Hepatocyte (in vitro differentiated cells): ENCODE data around the gene HDAC6. TPM values are rescaled to one million over a fixed set of nuclear protein-coding genes. Genes with fewer than 3 reads are reported as not detected.
"Not testable (repeated sequence)": the region's sequence is repeated elsewhere in the genome, so short reads cannot be mapped to it uniquely, and the experiment has no call there.

ENCODE experiments used
- DNase-seq: peaks from one replicate; pipeline ENCODE4 v3.0.0-alpha.2; 2016; ENCODE audit warnings: low spot score
- H2AFZ ChIP-seq: fragments of 200-600 bp; sonication (generic); 2 replicates; pipeline ENCODE4 v1.6.0; 2016; ENCODE audit warnings: antibody characterized with exemption, mild to moderate bottlenecking
- H3K27ac ChIP-seq: fragments of 200-600 bp; sonication (generic); 2 replicates; pipeline ENCODE4 v1.5.1; 2016; ENCODE audit warnings: mild to moderate bottlenecking
- H3K27me3 ChIP-seq: fragments of 200-600 bp; sonication (generic); 2 replicates; pipeline ENCODE4 v1.6.1; 2016
- H3K36me3 ChIP-seq: fragments of 200-600 bp; sonication (generic); replicated peaks from 2 replicates; pipeline ENCODE4 v1.5.1; 2016; ENCODE audit warnings: low read depth; ENCODE audit not compliant: insufficient read depth
- H3K4me1 ChIP-seq: fragments of 200-600 bp; sonication (generic); 2 replicates; pipeline ENCODE4 v1.5.1; 2016; ENCODE audit warnings: mild to moderate bottlenecking, moderate library complexity; ENCODE audit not compliant: insufficient read depth
- H3K4me2 ChIP-seq: fragments of 200-600 bp; sonication (generic); 2 replicates; pipeline ENCODE4 v1.6.0; 2016
- H3K4me3 ChIP-seq: fragments of 200-600 bp; sonication (generic); 2 replicates; pipeline ENCODE4 v1.5.1; 2016; ENCODE audit warnings: mild to moderate bottlenecking
- H3K79me2 ChIP-seq: fragments of 200-600 bp; sonication (generic); 2 replicates; pipeline ENCODE4 v1.6.0; 2017; ENCODE audit warnings: mild to moderate bottlenecking
- H3K9me2 ChIP-seq: fragments of 200-600 bp; sonication (generic); replicated peaks from 2 replicates; pipeline ENCODE4 v1.6.0; 2017; ENCODE audit warnings: mild to moderate bottlenecking; ENCODE audit not compliant: insufficient read depth
- H3K9me3 ChIP-seq: fragments of 200-600 bp; sonication (generic); 2 replicates; pipeline ENCODE4 v1.5.1; 2016; ENCODE audit warnings: low read depth, mild to moderate bottlenecking
- H4K20me1 ChIP-seq: fragments of 200-600 bp; sonication (generic); 2 replicates; pipeline ENCODE4 v1.6.0; 2016; ENCODE audit warnings: mild to moderate bottlenecking; ENCODE audit not compliant: insufficient read depth, poor library complexity, severe bottlenecking
- EZH2 ChIP-seq: fragments of 200-600 bp; sonication (generic); IDR thresholded peaks from 2 replicates; pipeline ENCODE4 v1.6.1; 2016; ENCODE audit warnings: antibody characterized with exemption, mild to moderate bottlenecking, borderline replicate concordance
- EZH2phosphoT487 ChIP-seq: fragments of 200-600 bp; sonication (generic); IDR thresholded peaks from one replicate; pipeline ENCODE4 v1.6.1; 2018; ENCODE audit warnings: antibody characterized with exemption, mild to moderate bottlenecking, low read depth, moderate library complexity; ENCODE audit not compliant: unreplicated experiment, severe bottlenecking
- WGBS: methylation state at CpG from one replicate; pipeline ENCODE4 v1.1.6; 2016; ENCODE audit warnings: low lambda C conversion rate; ENCODE audit errors: missing lambda C conversion rate; 5-methylcytosine and 5-hydroxymethylcytosine counted together
- polyA plus RNA-seq: library from polyadenylated mRNA; unstranded; fragments of >200 nt; fragmentation: Nextera tagmentation; extraction: Ambion mirVana; gene quantifications from 2 replicates; pipeline ENCODE4 v1.2.1, GENCODE V29; 2016
- total RNA-seq: library from RNA; depleted of rRNA; stranded (reverse); fragments of >200 nt; gene quantifications from 2 replicates; pipeline ENCODE4 v1.2.3, GENCODE V29; 2014
- TF ChIP-seq, protein P1 (sequence below): fragments of 200-600 bp; sonication (generic); IDR thresholded peaks from 2 replicates; pipeline ENCODE4 v1.5.1; 2016; ENCODE audit warnings: antibody characterized with exemption, mild to moderate bottlenecking; ENCODE audit not compliant: poor library complexity

HDAC6 gene
- total and polyA plus RNA-seq, 2 experiments from 2014 or later: 68.9 to 96.3 TPM

DNA sequence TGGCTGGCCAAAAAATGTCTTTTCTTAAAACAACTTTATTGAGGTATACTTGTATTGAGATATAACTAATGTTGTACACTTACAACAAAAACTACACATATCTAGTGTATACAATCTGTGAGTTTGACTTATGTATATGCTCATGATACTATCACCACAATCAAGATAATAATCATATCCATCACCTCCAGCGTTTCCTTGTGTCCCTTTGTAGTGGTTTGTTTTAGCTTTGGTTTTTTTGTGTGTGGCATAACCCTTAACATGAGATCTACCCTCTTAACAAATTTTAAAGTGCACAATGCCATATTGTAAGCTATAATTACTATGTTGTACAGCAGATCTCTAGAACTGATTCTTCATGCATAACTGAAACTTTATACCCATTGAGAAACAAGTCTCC is 47.0 kb downstream of the HDAC6 start:
- Histone ChIP-seq H3K4me1 (no peaks in the 10 kb centered on the region), H4K20me1 (no peaks in the 10 kb centered on the region), H2AFZ (no peak overlapping the region), H3K9me2 (no peaks in the 10 kb centered on the region), H3K27me3 (no peaks in the 10 kb centered on the region), H3K4me3 (no peak overlapping the region), H3K9me3 (no peaks in the 10 kb centered on the region), H3K4me2 (no peak overlapping the region), H3K27ac (no peak overlapping the region), H3K79me2 (no peaks in the 10 kb centered on the region), H3K36me3 (no peaks in the 10 kb centered on the region)
- 57% methylated on average over 1 of the region's 1 CpG for WGBS
- TF ChIP-seq EZH2phosphoT487: no peak
- TF ChIP-seq EZH2: no peak
- TF ChIP-seq, protein P1, sequence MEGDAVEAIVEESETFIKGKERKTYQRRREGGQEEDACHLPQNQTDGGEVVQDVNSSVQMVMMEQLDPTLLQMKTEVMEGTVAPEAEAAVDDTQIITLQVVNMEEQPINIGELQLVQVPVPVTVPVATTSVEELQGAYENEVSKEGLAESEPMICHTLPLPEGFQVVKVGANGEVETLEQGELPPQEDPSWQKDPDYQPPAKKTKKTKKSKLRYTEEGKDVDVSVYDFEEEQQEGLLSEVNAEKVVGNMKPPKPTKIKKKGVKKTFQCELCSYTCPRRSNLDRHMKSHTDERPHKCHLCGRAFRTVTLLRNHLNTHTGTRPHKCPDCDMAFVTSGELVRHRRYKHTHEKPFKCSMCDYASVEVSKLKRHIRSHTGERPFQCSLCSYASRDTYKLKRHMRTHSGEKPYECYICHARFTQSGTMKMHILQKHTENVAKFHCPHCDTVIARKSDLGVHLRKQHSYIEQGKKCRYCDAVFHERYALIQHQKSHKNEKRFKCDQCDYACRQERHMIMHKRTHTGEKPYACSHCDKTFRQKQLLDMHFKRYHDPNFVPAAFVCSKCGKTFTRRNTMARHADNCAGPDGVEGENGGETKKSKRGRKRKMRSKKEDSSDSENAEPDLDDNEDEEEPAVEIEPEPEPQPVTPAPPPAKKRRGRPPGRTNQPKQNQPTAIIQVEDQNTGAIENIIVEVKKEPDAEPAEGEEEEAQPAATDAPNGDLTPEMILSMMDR: no peak
- no peak for DNase-seq

GRCh38 chrX:48852857-48853256 is 51.0 kb downstream of the HDAC6 start:
- H4K20me1 ChIP-seq: no peaks in the 10 kb centered on the region
- no peaks in the 10 kb centered on the region for H3K9me3 ChIP-seq
- H3K79me2 ChIP-seq: no peaks in the 10 kb centered on the region
- 75% methylated on average over 7 of the region's 7 CpGs for WGBS
- H3K9me2 ChIP-seq: no peaks in the 10 kb centered on the region
- H3K4me2 ChIP-seq: no peak overlapping the region
- no peak overlapping the region for H3K4me3 ChIP-seq
- H3K4me1 ChIP-seq: no peaks in the 10 kb centered on the region
- no peak for DNase-seq
- TF ChIP-seq EZH2phosphoT487 (no peak), EZH2 (no peak)
- TF ChIP-seq, protein P1: no peak
- no peaks in the 10 kb centered on the region for H3K36me3 ChIP-seq
- H3K27me3 ChIP-seq: no peaks in the 10 kb centered on the region
- H3K27ac ChIP-seq: no peak overlapping the region
- H2AFZ ChIP-seq: no peak overlapping the region

GRCh38 chrX:48853494-48853893 is 51.6 kb downstream of the HDAC6 start:
- not testable (repeated sequence) for H3K4me1 ChIP-seq, H2AFZ ChIP-seq, H3K9me3 ChIP-seq, H3K36me3 ChIP-seq, H3K4me2 ChIP-seq, H3K79me2 ChIP-seq, H3K4me3 ChIP-seq, H3K27ac ChIP-seq, DNase-seq, H4K20me1 ChIP-seq, H3K9me2 ChIP-seq, H3K27me3 ChIP-seq

GRCh38 chrX:48854121-48854804 is 52.4 kb downstream of the HDAC6 start:
- not testable (repeated sequence) for H2AFZ ChIP-seq, H3K36me3 ChIP-seq, H3K79me2 ChIP-seq, H3K27ac ChIP-seq, H4K20me1 ChIP-seq, H3K4me3 ChIP-seq, H3K4me1 ChIP-seq, H3K9me2 ChIP-seq, H3K4me2 ChIP-seq, H3K9me3 ChIP-seq, H3K27me3 ChIP-seq, DNase-seq
- WGBS: 89% methylated on average over 12 of the region's 12 CpGs

DNA sequence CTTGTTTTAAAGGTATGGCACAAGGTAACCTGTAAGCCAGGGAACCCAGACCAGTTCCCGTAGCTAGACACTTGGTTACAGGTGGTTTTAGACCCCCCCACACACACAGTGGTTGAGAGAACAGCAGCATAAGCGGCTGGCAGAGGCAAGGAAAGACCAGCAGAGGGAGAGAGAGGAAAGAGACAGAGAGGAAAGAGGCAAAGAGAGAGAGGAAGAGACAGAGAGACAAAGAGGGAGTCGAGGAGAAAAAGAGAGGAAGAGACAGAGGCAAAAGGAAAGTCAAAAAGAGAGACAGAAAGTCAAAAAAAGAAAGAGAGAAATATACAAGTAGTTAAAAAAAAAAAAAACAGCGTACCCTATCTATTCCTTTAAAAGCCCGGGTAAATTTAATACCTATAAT is 53.0 kb downstream of the HDAC6 start:
- Histone ChIP-seq H3K36me3 (no peaks in the 10 kb centered on the region), H3K9me3 (no peaks in the 10 kb centered on the region), H3K27ac (no peak overlapping the region), H3K4me3 (no peak overlapping the region), H3K27me3 (no peaks in the 10 kb centered on the region), H3K9me2 (no peaks in the 10 kb centered on the region), H4K20me1 (no peaks in the 10 kb centered on the region), H3K4me2 (no peak overlapping the region), H2AFZ (no peak overlapping the region), H3K79me2 (no peaks in the 10 kb centered on the region), H3K4me1 (no peaks in the 10 kb centered on the region)
- TF ChIP-seq EZH2 (no peak), EZH2phosphoT487 (no peak)
- TF ChIP-seq, protein P1: peak; percentile 32
- no peak for DNase-seq
- WGBS: 48% methylated on average over 4 of the region's 5 CpGs
